Measurements from ENCODE around the gene SLC6A18. TPM values are rescaled to one million over a fixed set of nuclear protein-coding genes. Genes with fewer than 3 reads are reported as not detected.
"Not testable (repeated sequence)": the region's sequence is repeated elsewhere in the genome, so short reads cannot be mapped to it uniquely, and the experiment has no call there.

The SLC6A18 gene
- polyA plus RNA-seq, 1 donor (not counting 4 experiments of a cell fraction or from before 2014, with no cell fraction given) = not detected

DNA sequence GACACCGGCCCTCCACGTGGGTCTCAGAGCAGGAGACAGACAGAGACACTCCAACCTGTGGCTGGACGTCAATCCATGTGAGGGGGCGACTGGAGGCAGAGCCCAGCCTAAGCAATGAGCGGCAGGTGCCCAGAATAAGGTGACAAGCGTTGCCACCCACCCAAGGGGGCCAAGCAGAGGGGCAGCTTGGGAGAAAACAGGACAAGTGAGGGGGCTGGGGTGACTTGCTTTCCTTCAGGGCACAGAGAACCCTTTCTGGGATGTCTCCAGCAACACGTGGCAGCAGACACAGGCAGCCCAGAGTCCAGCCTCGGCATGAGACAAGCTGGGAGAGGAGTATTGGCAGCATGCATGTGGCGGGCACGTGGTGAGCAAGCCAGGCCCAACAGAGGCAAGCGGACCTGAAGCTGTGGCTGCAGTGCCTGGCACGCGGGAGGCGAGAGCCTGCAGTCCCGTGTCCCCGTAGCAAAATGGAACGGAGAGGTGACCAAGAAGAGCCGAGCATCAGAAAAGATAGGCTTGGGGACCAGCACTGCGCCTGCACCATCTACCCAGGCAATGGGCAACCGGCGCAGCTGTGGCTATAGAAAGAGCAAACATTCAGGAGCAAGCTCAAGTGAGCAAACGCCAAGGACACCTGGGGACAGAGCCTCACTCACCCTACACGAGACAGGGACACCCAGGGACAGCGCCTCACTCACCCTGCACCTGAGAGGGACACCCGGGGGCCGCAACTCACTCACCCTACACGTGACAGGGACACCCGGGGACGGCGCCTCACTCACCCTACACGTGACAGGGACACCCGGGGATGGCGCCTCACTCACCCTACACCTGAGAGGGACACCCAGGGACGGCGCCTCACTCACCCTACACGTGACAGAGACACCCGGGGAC lies 63.5 kb downstream of the SLC6A18 start:
- no peak for TF ChIP-seq EZH2 (IDR thresholded peaks at IDR 0.05; ENCODE audit: low read length)
- TF ChIP-seq CTCF (optimal IDR thresholded peaks at IDR 0.05 in 1 of 3, IDR thresholded peaks at IDR 0.05 in 1 of 3, conservative IDR thresholded peaks at IDR 0.05 in 1 of 3; ENCODE audit: extremely low read depth in 1 of 3, insufficient read depth in 2 of 3, low read length in 3 of 3) = no peak
- H2AFZ ChIP-seq (ENCODE audit: control insufficient read depth, low read length) = no peak overlapping the region
- H3K9me3 ChIP-seq (ENCODE audit: control insufficient read depth, low read depth, low read length) = peaks cover 6% of the 10 kb centered on the region
- no peaks in the 10 kb centered on the region for H3K79me2 ChIP-seq (ENCODE audit: control insufficient read depth, insufficient read depth, low read length)
- peaks cover 7% of the 10 kb centered on the region for H3K27me3 ChIP-seq (ENCODE audit: control insufficient read depth, extremely low read depth, insufficient read depth, low read length)
- H4K20me1 ChIP-seq (ENCODE audit: control insufficient read depth, extremely low read depth, insufficient read depth, low read length) = no peaks in the 10 kb centered on the region
- H3K4me3 ChIP-seq (ENCODE audit: control insufficient read depth in 2 of 3, extremely low read depth in 1 of 3, insufficient read depth in 2 of 3, low read depth in 1 of 3, low read length in 3 of 3) = no peak overlapping the region
- no peak overlapping the region for H3K4me2 ChIP-seq (ENCODE audit: control insufficient read depth, extremely low read depth, insufficient read depth, low read depth, low read length)
- DNase-seq (ENCODE audit: low read depth, low spot score) (no peak), FAIRE-seq (no peak)
- dilution Hi-C loops (cut with MboI; ENCODE audit: extremely low pct_ligation_motif_present, low sequenced_read_pairs) = no loop called here
- H3K27ac ChIP-seq (ENCODE audit: control insufficient read depth, insufficient read depth, low read length) = no peak overlapping the region
- no peaks in the 10 kb centered on the region for H3K4me1 ChIP-seq (ENCODE audit: control insufficient read depth, extremely low read depth, insufficient read depth, low read length)
- no peaks in the 10 kb centered on the region for H3K36me3 ChIP-seq (ENCODE audit: control insufficient read depth in 2 of 2, extremely low read depth in 1 of 2, insufficient read depth in 2 of 2, low read length in 2 of 2)
- H3K9me1 ChIP-seq (ENCODE audit: control insufficient read depth, extremely low read depth, insufficient read depth, low read length) = no peaks in the 10 kb centered on the region
- no peak overlapping the region for H3K9ac ChIP-seq (ENCODE audit: control insufficient read depth, extremely low read depth, insufficient read depth, low read length)

DNA sequence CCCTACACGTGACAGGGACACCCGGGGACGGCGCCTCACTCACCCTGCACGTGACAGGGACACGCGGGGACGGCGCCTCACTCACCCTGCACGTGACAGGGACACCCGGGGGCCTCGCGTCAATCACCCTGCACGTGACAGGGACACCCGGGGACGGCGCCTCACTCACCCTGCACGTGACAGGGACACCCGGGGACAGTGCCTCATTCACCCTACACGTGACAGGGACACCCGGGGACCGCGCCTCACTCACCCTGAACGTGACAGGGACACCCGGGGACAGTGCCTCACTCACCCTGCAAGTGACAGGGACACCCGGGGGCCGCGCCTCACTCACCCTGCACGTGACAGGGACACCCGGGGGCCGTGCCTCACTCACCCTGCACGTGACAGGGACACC lies 64.4 kb downstream of the SLC6A18 start:
- peaks cover 16% of the 10 kb centered on the region for H3K27me3 ChIP-seq (ENCODE audit: control insufficient read depth, extremely low read depth, insufficient read depth, low read length)
- H3K4me1 ChIP-seq (ENCODE audit: control insufficient read depth, extremely low read depth, insufficient read depth, low read length); H3K9ac ChIP-seq (ENCODE audit: control insufficient read depth, extremely low read depth, insufficient read depth, low read length); DNase-seq (ENCODE audit: low read depth, low spot score); H3K4me3 ChIP-seq (ENCODE audit: control insufficient read depth in 2 of 3, extremely low read depth in 1 of 3, insufficient read depth in 2 of 3, low read depth in 1 of 3, low read length in 3 of 3); H3K4me2 ChIP-seq (ENCODE audit: control insufficient read depth, extremely low read depth, insufficient read depth, low read depth, low read length); H3K36me3 ChIP-seq (ENCODE audit: control insufficient read depth in 2 of 2, extremely low read depth in 1 of 2, insufficient read depth in 2 of 2, low read length in 2 of 2); FAIRE-seq; H3K27ac ChIP-seq (ENCODE audit: control insufficient read depth, insufficient read depth, low read length); H3K9me3 ChIP-seq (ENCODE audit: control insufficient read depth, low read depth, low read length); H3K9me1 ChIP-seq (ENCODE audit: control insufficient read depth, extremely low read depth, insufficient read depth, low read length); H3K79me2 ChIP-seq (ENCODE audit: control insufficient read depth, insufficient read depth, low read length); dilution Hi-C loops (cut with MboI; ENCODE audit: extremely low pct_ligation_motif_present, low sequenced_read_pairs); H2AFZ ChIP-seq (ENCODE audit: control insufficient read depth, low read length); H4K20me1 ChIP-seq (ENCODE audit: control insufficient read depth, extremely low read depth, insufficient read depth, low read length): not testable (repeated sequence)

DNA sequence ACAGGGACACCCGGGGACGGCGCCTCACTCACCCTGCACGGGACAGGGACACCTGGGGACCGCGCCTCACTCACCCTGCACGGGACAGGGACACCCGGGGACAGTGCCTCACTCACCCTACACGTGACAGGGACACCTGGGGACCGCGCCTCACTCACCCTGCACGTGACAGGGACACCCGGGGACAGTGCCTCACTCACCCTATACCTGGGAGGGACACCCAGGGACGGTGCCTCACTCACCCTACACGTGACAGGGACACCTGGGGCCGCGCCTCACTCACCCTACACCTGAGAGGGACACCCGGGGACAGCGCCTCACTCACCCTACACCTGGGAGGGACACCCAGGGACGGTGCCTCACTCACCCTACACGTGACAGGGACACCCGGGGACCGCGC lies 65.8 kb downstream of the SLC6A18 start:
- H3K4me3 ChIP-seq (ENCODE audit: control insufficient read depth in 2 of 3, extremely low read depth in 1 of 3, insufficient read depth in 2 of 3, low read depth in 1 of 3, low read length in 3 of 3); FAIRE-seq; H4K20me1 ChIP-seq (ENCODE audit: control insufficient read depth, extremely low read depth, insufficient read depth, low read length); H3K4me2 ChIP-seq (ENCODE audit: control insufficient read depth, extremely low read depth, insufficient read depth, low read depth, low read length); H3K79me2 ChIP-seq (ENCODE audit: control insufficient read depth, insufficient read depth, low read length); H3K9ac ChIP-seq (ENCODE audit: control insufficient read depth, extremely low read depth, insufficient read depth, low read length); H3K4me1 ChIP-seq (ENCODE audit: control insufficient read depth, extremely low read depth, insufficient read depth, low read length); H3K9me1 ChIP-seq (ENCODE audit: control insufficient read depth, extremely low read depth, insufficient read depth, low read length); H3K9me3 ChIP-seq (ENCODE audit: control insufficient read depth, low read depth, low read length); H2AFZ ChIP-seq (ENCODE audit: control insufficient read depth, low read length); H3K36me3 ChIP-seq (ENCODE audit: control insufficient read depth in 2 of 2, extremely low read depth in 1 of 2, insufficient read depth in 2 of 2, low read length in 2 of 2); DNase-seq (ENCODE audit: low read depth, low spot score); H3K27ac ChIP-seq (ENCODE audit: control insufficient read depth, insufficient read depth, low read length); dilution Hi-C loops (cut with MboI; ENCODE audit: extremely low pct_ligation_motif_present, low sequenced_read_pairs): not testable (repeated sequence)
- H3K27me3 ChIP-seq (ENCODE audit: control insufficient read depth, extremely low read depth, insufficient read depth, low read length) = peaks cover 25% of the 10 kb centered on the region
